ENCODE results near the gene IGFN1. TPM values are rescaled to one million over a fixed set of nuclear protein-coding genes. Genes with fewer than 3 reads are reported as not detected.

The IGFN1 gene
- total and polyA plus RNA-seq, 4 donors = 0.03 to 0.14 (median 0.08) TPM; not detected in 1

DNA sequence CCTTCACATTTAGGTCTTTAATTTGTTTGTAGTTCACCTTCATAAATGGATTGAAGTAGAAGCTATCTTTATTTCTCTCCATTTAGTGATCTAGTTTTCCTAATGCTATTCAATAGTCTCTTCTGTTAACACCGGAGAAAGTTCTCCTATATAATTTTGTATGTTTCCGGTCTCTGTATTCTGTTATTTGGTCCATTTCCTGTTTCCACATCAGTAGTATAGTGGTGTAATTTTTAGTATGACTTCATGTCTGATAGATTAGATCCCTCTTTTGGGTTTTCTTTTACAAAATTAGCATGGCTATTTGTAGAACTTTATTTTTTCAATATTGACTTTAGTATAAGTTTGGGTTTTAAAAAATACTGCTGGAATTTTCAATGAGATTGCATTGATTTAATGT is 51.1 kb downstream of the IGFN1 start:
- peaks cover 0 to 7% (median 2%) of the 10 kb centered on the region in 4 donors for H3K27me3 ChIP-seq (ENCODE audit: control insufficient read depth in 4 of 4, insufficient read depth in 4 of 4, low read length in 3 of 4)
- no peaks in the 10 kb centered on the region for H3K9me3 ChIP-seq (ENCODE audit: control insufficient read depth in 4 of 4, low read length in 3 of 4)
- TF ChIP-seq FOXA1 (IDR thresholded peaks at IDR 0.05) (no peak), EGR1 (IDR thresholded peaks at IDR 0.05; ENCODE audit: low read depth in 2 of 2) (no peak), REST (IDR thresholded peaks at IDR 0.05) (no peak), JUND (IDR thresholded peaks at IDR 0.05) (no peak), GABPA (IDR thresholded peaks at IDR 0.05 in 1 of 2, conservative IDR thresholded peaks at IDR 0.05 in 1 of 2) (no peak), FOXA2 (IDR thresholded peaks at IDR 0.05) (no peak), RAD21 (IDR thresholded peaks at IDR 0.05) (no peak), SP1 (IDR thresholded peaks at IDR 0.05) (no peak), RXRA (IDR thresholded peaks at IDR 0.05) (no peak), TAF1 (conservative IDR thresholded peaks at IDR 0.05) (no peak), HNF4G (IDR thresholded peaks at IDR 0.05) (no peak), YY1 (IDR thresholded peaks at IDR 0.05) (no peak), CTCF (IDR thresholded peaks at IDR 0.05; ENCODE audit: low read depth, low read length, missing input control) (no peak), HNF4A (conservative IDR thresholded peaks at IDR 0.05) (no peak), NR2F2 (IDR thresholded peaks at IDR 0.05) (no peak)
- TF ChIP-seq, protein P1, sequence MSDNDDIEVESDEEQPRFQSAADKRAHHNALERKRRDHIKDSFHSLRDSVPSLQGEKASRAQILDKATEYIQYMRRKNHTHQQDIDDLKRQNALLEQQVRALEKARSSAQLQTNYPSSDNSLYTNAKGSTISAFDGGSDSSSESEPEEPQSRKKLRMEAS (IDR thresholded peaks at IDR 0.05) = no peak
- TF ChIP-seq, protein P2, sequence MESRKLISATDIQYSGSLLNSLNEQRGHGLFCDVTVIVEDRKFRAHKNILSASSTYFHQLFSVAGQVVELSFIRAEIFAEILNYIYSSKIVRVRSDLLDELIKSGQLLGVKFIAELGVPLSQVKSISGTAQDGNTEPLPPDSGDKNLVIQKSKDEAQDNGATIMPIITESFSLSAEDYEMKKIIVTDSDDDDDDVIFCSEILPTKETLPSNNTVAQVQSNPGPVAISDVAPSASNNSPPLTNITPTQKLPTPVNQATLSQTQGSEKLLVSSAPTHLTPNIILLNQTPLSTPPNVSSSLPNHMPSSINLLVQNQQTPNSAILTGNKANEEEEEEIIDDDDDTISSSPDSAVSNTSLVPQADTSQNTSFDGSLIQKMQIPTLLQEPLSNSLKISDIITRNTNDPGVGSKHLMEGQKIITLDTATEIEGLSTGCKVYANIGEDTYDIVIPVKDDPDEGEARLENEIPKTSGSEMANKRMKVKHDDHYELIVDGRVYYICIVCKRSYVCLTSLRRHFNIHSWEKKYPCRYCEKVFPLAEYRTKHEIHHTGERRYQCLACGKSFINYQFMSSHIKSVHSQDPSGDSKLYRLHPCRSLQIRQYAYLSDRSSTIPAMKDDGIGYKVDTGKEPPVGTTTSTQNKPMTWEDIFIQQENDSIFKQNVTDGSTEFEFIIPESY (IDR thresholded peaks at IDR 0.05) = no peak
- TF ChIP-seq, protein P3, sequence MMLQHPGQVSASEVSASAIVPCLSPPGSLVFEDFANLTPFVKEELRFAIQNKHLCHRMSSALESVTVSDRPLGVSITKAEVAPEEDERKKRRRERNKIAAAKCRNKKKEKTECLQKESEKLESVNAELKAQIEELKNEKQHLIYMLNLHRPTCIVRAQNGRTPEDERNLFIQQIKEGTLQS (IDR thresholded peaks at IDR 0.05) = no peak
- H3K27ac ChIP-seq (ENCODE audit: low read depth in 1 of 2, low read length in 2 of 2) = no peak overlapping the region
- H3K36me3 ChIP-seq (ENCODE audit: control insufficient read depth in 4 of 4, insufficient read depth in 3 of 4, low read depth in 1 of 4, low read length in 3 of 4) = no peaks in the 10 kb centered on the region
- 84% methylated on average over 2 of the region's 2 CpGs for WGBS
- no peak overlapping the region for H3K4me3 ChIP-seq (ENCODE audit: low read depth in 1 of 3, low read length in 3 of 3)
- H3K4me1 ChIP-seq (ENCODE audit: control insufficient read depth in 4 of 4, insufficient read depth in 4 of 4, low read length in 3 of 4) = no peaks in the 10 kb centered on the region
- H3K9ac ChIP-seq (ENCODE audit: low read depth in 1 of 2, low read length in 2 of 2) = no peak overlapping the region
- DNase-seq (ENCODE audit: low spot score) = no peak
